ENCODE data around the gene TUBB2B.
"Not testable (repeated sequence)": the region's sequence is repeated elsewhere in the genome, so short reads cannot be mapped to it uniquely, and the experiment has no call there.

Gene TUBB2B

GRCh38 chr6:3258201-3258600 is 30.7 kb upstream of the TUBB2B start:
- no peak for DNase-seq

GRCh38 chr6:3253597-3253961 is 26.1 kb upstream of the TUBB2B start:
- DNase-seq = no peak

DNA sequence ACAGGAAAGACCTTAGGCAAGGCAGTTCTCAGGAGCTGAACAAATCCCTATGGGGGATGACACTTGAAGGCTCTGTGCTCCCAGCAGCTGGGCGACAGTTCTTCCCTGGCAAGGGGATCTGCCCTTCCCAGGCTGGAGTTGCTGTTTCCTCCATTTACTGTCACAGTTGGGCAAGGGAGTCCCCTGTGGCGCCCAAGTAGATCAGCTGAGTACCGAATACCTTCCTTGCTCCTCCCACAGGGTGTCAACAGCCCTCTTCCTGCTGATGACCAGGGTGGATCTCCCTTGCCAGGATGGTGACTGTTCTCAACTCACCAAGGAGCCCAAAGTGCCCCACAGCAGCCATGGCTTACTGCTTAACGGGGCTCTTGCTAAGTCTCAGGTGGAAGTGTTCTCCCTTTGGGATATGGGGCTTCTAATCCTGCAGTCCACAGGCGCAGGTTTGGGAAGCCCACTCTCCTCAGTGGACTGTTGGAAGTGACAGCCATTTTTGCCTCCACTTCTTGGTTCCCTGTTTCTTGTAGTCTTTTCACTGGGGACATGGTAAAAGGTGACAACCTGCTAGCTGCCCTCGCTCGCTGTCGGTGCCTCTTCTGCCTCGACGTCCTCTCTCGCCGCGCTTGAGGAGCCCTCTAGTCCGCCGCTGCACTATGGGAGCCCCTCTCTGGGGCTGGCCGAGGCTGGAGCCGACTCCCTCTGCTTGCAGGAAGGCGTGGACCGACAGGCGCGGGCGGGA is 25.6 kb upstream of the TUBB2B start:
- DNase-seq = no peak

GRCh38 chr6:3252369-3252768 is 24.9 kb upstream of the TUBB2B start:
- no peak for DNase-seq

- DNase-seq = peak; percentile 38
These were observed 24.2 kb upstream of the TUBB2B start for GRCh38 chr6:3251462-3252314.

DNA sequence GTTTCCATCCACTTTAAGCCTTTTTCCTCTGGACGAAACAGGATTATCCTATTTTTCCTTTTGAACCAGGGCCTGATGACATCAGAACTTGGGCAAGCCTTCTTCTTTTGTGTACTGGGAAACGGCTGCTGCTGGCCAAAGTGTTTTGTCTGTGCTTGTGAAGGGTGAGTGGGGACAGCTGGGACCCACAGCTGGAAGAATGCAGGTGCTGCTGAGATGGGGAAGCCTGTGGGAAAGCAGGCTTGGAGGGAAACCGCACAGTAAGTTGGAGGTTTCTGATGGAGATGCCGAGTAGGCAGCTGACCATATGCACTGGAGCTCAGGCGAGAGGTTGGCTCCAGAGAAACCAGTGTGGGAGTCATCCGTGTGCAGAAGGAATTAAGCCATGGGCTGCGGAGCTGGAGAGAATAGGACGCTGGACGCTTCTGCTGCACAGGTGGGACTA is 22.8 kb upstream of the TUBB2B start:
- no peak for DNase-seq

DNA sequence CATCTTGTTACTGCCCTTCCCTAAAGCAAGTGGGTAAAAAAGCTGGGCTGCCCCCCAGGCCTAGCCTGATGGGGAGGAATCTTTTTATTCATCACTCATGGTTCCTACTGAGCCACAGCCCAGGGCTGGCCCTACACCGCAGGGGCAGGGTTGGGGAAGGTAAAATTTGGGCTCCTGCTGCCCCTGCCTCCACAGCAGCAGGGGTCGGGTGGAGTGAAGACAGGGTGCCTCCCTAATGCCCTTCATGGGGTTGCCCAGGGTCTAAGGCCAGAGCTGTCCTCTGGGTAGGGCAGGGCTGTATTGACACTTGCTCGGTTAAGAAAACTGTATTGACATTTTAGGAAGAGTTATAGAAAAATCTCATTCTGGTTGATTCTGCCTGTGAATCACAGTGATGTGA is 22.4 kb upstream of the TUBB2B start:
- no peak for DNase-seq

DNA sequence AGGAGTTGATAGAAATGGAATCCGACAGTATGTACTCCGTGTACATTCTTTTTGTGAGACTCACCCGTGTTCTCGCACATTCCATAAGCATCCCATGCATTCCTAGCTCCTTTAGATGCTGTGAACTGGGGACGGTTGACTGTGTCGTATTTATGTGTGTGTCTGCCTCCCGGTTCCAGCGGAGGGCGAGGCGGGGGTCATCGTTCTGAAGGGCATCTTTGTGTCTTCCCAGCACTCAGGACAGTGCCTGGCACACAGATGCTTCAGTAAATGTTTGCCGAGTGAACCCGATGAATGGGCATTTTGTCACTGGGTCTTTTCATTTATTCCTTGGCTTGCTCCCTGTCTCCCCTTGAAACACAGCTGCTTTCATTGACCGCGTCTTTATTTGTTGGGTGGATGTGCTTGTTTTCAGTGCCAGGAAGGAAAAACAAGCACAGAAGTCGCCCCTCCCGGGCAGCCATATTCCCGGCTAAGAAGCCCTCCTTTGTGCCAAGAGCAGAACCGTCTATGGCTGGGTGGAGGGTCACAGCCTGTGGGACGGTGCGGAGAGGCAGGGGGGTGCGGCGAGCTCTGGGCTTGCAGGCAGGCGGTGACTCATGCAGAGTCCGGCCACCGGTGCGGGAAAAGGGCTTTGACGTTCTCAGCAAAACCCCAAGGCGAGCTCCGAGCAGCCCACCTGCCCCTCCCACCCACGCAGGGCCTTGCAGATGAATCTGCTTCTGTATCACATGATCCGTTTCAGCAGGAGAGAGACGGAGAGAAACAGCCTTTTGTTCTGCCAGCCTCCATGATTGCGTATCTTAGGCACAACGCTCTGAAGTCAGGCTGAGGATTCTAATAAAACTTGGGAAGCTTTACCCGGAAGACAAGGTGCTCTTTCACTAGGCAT is 20.0 kb upstream of the TUBB2B start:
- DNase-seq = no peak

GRCh38 chr6:3245216-3245615 is 17.8 kb upstream of the TUBB2B start:
- no peak for DNase-seq

DNA sequence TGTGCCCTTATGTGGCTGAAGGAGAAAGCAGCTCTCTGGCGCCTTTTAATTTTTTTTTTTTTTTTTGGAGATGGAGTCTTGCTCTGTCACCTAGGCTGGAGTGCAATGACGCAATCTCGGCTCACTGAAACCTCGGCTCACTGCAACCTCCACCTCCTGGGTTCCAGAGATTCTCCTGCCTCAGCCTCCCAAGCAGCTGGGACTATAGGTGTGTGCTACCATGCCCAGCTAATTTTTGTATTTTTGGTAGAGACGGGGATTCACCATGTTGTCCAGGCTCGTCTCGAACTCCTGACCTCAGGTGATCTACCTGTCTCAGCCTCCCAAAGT is 17.3 kb upstream of the TUBB2B start:
- DNase-seq = not testable (repeated sequence)

DNA sequence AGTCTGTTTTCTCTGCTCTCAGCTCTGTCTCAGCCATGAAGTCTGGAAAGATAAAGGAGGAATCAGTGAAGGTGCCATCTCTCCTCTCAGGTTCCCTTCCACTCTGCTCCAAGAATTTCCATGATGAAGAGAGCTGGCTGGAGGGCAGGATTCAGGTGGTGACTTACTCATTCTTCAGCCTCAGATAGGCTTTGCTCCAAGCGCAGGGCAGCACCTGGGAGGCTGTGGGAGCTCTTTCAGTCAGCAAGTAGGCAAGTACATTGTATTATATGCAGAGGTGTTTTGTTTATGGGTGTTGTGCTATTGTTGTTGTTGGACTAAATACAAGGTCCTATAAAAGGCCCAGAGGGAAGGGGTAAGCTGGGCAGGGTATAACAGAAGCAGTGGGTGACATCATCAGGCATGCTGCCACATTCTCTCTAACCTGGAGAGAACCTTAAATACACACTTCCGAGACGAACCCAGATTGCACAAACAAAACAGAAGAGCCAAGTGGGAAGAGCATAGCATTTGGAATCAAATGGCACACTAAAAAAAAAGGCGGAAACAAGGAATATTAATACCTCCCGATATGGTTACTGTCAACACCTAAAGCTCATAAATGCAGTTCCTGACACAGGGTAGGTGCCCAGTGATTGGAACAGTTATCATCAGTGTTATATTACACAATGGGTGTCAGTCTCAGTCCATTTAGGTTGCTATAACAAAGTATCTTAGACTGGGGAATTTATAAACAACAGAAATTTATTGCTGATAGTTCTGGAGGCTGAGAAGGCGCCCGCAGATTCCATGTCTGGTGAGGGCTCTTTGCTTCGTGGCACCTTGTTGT is 16.8 kb upstream of the TUBB2B start:
- DNase-seq = no peak

- DNase-seq = no peak
These were observed 15.3 kb upstream of the TUBB2B start for GRCh38 chr6:3242768-3243167.

DNA sequence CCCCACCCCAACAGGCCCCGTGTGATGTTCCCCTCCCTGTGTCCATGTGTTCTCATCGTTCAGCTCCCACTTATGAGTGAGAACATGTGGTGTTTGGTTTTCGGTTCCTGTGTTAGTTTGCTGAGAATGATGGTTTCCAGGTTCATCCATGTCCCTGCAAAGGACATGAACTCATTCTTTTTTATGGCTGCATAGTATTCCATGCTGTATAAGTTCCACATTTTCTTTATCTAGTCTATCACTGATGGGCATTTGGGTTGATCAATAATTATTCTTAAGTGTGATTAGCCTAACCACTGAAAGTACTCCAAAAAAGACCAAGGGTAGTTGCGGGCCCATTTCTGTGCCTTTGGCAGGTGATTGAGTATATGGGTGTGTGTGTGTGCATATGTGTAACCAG is 14.3 kb upstream of the TUBB2B start:
- DNase-seq = not testable (repeated sequence)

DNA sequence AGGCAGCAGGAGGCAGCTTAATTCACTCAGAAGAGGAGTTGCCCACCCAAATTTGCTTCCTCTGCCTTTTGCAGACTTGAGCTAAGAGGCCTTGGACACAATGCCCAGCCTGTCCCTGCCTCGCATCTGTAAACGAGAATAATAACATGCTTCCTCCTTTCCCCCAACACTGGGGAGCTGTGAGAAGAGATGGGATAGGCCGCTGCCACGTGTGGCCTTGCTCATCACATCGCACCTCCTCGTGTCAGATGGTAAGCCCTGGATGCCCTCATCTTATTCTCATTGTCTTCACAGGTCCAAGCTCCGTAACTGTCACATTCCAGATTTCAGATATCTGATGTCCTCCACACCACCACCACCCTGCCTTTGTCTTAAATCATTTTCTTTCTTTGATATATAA is 13.1 kb upstream of the TUBB2B start:
- DNase-seq = no peak

GRCh38 chr6:3239110-3239830 is 11.8 kb upstream of the TUBB2B start:
- DNase-seq = no peak

- DNase-seq = no peak
These were observed 10.6 kb upstream of the TUBB2B start for GRCh38 chr6:3237761-3238662.

GRCh38 chr6:3236005-3236404 is 8.6 kb upstream of the TUBB2B start:
- no peak for DNase-seq

- DNase-seq = no peak
These were observed 8.0 kb upstream of the TUBB2B start for GRCh38 chr6:3235486-3235885.

- DNase-seq = no peak
These were observed 6.5 kb upstream of the TUBB2B start for GRCh38 chr6:3233904-3234303.

- no peak for DNase-seq
These were observed 5.9 kb upstream of the TUBB2B start for GRCh38 chr6:3233321-3233720.

Data from NCI-H524 treated with DMSO at 0.1 percent for 48 hours (cell line).